WTC11 (cell line): ENCODE results near the gene SPEM3. TPM values are rescaled to one million over a fixed set of nuclear protein-coding genes. Genes with fewer than 3 reads are reported as not detected.
"Not testable (repeated sequence)": the region's sequence is repeated elsewhere in the genome, so short reads cannot be mapped to it uniquely, and the experiment has no call there.

ENCODE experiments used
- ATAC-seq: fragments of 200-7000 bp; cut with Tn5 transposase; 2 replicates; pipeline ENCODE4 v1.10.0; 2021; ENCODE audit warnings: mild to moderate bottlenecking, moderate library complexity
- CTCF ChIA-PET: fragments of 300-600 bp; sonication (Branson Sonifier 250); formaldehyde crosslinking; loops from one replicate; lab custom pipeline; 2021; ENCODE audit warnings: antibody characterized with exemption; lab: Charles Lee
- POLR2A ChIA-PET: fragments of 350-600 bp; sonication (Branson Sonifier 250); formaldehyde crosslinking; loops from one replicate; lab custom pipeline; 2021; ENCODE audit warnings: antibody characterized with exemption; lab: Charles Lee
- DNase-seq: peaks from one replicate; pipeline ENCODE4 v3.0.0; 2021; ENCODE audit warnings: low spot score
- H3K27ac Mint-ChIP-seq: 2 replicates; pipeline ENCODE4 v1.8.0; 2021; ENCODE audit warnings: mixed read lengths
- H3K27me3 Mint-ChIP-seq: 2 replicates; pipeline ENCODE4 v1.8.0; 2021; ENCODE audit warnings: low read depth, mild to moderate bottlenecking, moderate library complexity, mixed read lengths
- H3K36me3 Mint-ChIP-seq: 2 replicates; pipeline ENCODE4 v1.8.0; 2021; ENCODE audit warnings: mixed read lengths
- H3K4me1 Mint-ChIP-seq: 2 replicates; pipeline ENCODE4 v1.8.0; 2022; ENCODE audit warnings: mixed read lengths
- H3K4me3 Mint-ChIP-seq: 2 replicates; pipeline ENCODE4 v1.8.0; 2021; ENCODE audit warnings: mild to moderate bottlenecking, moderate library complexity, mixed read lengths
- H3K9me3 Mint-ChIP-seq: 2 replicates; pipeline ENCODE4 v1.8.0; 2021; ENCODE audit warnings: mixed read lengths
- FOXJ3 ChIP-seq: sonication (generic); formaldehyde crosslinking; IDR thresholded peaks from 2 replicates; pipeline ENCODE4 v1.9.0; 2021; ENCODE audit warnings: missing genetic modification reagents, mild to moderate bottlenecking, borderline replicate concordance
- NR2C2 ChIP-seq: sonication (generic); formaldehyde crosslinking; IDR thresholded peaks from 2 replicates; pipeline ENCODE4 v1.8.0; 2022; ENCODE audit warnings: mild to moderate bottlenecking, missing genetic modification reagents
- SP1 ChIP-seq: sonication (generic); formaldehyde crosslinking; conservative IDR thresholded peaks from 2 replicates; pipeline ENCODE4 v1.8.1; 2022; ENCODE audit warnings: missing genetic modification reagents
- TCF7 ChIP-seq: sonication (generic); formaldehyde crosslinking; IDR thresholded peaks from 2 replicates; pipeline ENCODE4 v1.8.0; 2022; ENCODE audit warnings: mild to moderate bottlenecking, low read depth, missing genetic modification reagents, moderate library complexity
- ZNF423 ChIP-seq: fragments of 250-450 bp; sonication (Bioruptor Pico); IDR thresholded peaks from 2 replicates; pipeline ENCODE4 v2.1.2; 2022; ENCODE audit warnings: mild to moderate bottlenecking, moderate library complexity
- total RNA-seq: library from RNA; stranded (reverse); gene quantifications from 3 replicates; pipeline ENCODE4 v1.2.3, GENCODE V29; 2021
- TF ChIP-seq, protein P1 (sequence below): sonication (generic); formaldehyde crosslinking; IDR thresholded peaks from 2 replicates; pipeline ENCODE4 v1.8.1; 2022; ENCODE audit warnings: low read depth, mild to moderate bottlenecking, moderate library complexity, missing genetic modification reagents, borderline replicate concordance
- TF ChIP-seq, protein P2 (sequence below): sonication (generic); formaldehyde crosslinking; IDR thresholded peaks from 2 replicates; pipeline ENCODE4 v1.8.0; 2023; ENCODE audit warnings: mild to moderate bottlenecking, missing genetic modification reagents
- TF ChIP-seq, protein P3 (sequence below): sonication (generic); formaldehyde crosslinking; IDR thresholded peaks from 2 replicates; pipeline ENCODE4 v1.8.1; 2023; ENCODE audit warnings: mild to moderate bottlenecking, missing genetic modification reagents
- TF ChIP-seq, protein P4 (sequence below): sonication (generic); formaldehyde crosslinking; IDR thresholded peaks from 2 replicates; pipeline ENCODE4 v1.8.1; 2023; ENCODE audit warnings: mild to moderate bottlenecking, missing genetic modification reagents, moderate library complexity
- TF ChIP-seq, protein P5 (sequence below): sonication (generic); formaldehyde crosslinking; IDR thresholded peaks from 2 replicates; pipeline ENCODE4 v1.8.0; 2022; ENCODE audit warnings: mild to moderate bottlenecking, missing genetic modification reagents
- TF ChIP-seq, protein P6 (sequence below): sonication (generic); formaldehyde crosslinking; IDR thresholded peaks from 2 replicates; pipeline ENCODE4 v1.8.0; 2022; ENCODE audit warnings: mild to moderate bottlenecking, missing genetic modification reagents

Gene SPEM3
- total RNA-seq, 1 experiment from 2014 or later: not detected

DNA sequence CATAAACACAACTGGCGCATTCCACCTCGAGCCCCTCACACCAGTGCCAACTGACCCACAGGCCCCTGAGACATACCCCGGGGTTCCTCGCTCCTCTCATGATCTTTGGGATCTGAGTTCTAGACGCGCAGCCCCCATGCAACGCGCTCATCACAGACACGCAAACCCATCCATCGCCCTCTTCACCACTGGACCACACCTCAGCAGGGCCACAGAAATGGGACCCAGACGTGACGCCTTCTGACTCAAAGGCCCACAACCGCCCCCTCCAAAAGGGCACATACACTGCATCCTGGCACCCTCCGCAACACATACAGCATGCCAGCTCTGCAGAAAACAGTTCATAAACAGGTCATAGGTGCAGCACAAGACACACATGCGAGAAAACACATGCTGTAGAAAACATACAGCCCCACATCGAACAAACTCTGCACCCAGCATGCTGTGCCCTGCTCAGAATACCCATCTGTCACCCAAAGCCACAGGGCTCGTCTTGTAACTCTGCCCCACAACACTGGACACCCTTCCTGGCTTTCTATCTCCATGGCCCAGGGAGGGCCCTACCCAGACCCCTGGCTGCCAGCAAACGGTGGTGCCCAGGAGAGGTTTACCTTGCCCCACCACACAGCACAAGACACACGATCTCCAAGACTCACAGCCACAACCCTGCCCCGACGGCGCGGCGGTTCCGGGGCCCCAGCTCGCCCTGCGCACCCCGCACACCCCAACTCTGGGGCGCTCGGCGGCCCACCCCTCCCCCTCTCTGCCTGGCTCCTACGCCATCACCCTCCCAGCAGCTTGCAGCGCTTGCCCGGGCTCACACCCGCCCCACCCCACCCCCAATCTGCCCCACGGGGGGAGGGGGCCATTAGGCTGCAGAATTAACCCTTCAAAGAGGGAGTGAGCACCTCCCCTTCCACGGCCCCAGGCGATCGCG, 49.9 kb downstream of the SPEM3 start:
- no peaks in the 10 kb centered on the region for H3K36me3 Mint-ChIP-seq
- TF ChIP-seq FOXJ3 (CRISPR knock-in tag) (no peak), NR2C2 (no peak)
- TF ChIP-seq, protein P1, sequence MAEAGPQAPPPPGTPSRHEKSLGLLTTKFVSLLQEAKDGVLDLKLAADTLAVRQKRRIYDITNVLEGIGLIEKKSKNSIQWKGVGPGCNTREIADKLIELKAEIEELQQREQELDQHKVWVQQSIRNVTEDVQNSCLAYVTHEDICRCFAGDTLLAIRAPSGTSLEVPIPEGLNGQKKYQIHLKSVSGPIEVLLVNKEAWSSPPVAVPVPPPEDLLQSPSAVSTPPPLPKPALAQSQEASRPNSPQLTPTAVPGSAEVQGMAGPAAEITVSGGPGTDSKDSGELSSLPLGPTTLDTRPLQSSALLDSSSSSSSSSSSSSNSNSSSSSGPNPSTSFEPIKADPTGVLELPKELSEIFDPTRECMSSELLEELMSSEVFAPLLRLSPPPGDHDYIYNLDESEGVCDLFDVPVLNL (CRISPR knock-in tag): 0 out of 2 replicates have a peak, but pooled peaks have one; percentile 4
- TF ChIP-seq, protein P2, sequence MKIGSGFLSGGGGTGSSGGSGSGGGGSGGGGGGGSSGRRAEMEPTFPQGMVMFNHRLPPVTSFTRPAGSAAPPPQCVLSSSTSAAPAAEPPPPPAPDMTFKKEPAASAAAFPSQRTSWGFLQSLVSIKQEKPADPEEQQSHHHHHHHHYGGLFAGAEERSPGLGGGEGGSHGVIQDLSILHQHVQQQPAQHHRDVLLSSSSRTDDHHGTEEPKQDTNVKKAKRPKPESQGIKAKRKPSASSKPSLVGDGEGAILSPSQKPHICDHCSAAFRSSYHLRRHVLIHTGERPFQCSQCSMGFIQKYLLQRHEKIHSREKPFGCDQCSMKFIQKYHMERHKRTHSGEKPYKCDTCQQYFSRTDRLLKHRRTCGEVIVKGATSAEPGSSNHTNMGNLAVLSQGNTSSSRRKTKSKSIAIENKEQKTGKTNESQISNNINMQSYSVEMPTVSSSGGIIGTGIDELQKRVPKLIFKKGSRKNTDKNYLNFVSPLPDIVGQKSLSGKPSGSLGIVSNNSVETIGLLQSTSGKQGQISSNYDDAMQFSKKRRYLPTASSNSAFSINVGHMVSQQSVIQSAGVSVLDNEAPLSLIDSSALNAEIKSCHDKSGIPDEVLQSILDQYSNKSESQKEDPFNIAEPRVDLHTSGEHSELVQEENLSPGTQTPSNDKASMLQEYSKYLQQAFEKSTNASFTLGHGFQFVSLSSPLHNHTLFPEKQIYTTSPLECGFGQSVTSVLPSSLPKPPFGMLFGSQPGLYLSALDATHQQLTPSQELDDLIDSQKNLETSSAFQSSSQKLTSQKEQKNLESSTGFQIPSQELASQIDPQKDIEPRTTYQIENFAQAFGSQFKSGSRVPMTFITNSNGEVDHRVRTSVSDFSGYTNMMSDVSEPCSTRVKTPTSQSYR (CRISPR knock-in tag): peak; percentile 40; the same call in 1 of the 2 replicates
- TF ChIP-seq, protein P3, sequence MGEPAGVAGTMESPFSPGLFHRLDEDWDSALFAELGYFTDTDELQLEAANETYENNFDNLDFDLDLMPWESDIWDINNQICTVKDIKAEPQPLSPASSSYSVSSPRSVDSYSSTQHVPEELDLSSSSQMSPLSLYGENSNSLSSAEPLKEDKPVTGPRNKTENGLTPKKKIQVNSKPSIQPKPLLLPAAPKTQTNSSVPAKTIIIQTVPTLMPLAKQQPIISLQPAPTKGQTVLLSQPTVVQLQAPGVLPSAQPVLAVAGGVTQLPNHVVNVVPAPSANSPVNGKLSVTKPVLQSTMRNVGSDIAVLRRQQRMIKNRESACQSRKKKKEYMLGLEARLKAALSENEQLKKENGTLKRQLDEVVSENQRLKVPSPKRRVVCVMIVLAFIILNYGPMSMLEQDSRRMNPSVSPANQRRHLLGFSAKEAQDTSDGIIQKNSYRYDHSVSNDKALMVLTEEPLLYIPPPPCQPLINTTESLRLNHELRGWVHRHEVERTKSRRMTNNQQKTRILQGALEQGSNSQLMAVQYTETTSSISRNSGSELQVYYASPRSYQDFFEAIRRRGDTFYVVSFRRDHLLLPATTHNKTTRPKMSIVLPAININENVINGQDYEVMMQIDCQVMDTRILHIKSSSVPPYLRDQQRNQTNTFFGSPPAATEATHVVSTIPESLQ (CRISPR knock-in tag): no peak
- no peaks in the 10 kb centered on the region for H3K27me3 Mint-ChIP-seq
- POLR2A ChIA-PET: interaction anchor here (0.6 to 2.6 kb wide), 7 partner anchors 33 to 414 kb away, joined by 3 to 13 read pairs (median 5); partner anchors contain the start of gene CHRNB1
- ATAC-seq: peak; percentile 17
- peaks cover 55% of the 10 kb centered on the region for H3K4me1 Mint-ChIP-seq
- H3K27ac Mint-ChIP-seq: peak overlapping the region; percentile 66
- CTCF ChIA-PET: interaction anchor here (1.0 to 5.3 kb wide), 7 partner anchors 11 to 82 kb away, joined by 3 to 27 read pairs (median 5); partner anchors contain the start of genes FGF11 and TMEM102
- H3K4me3 Mint-ChIP-seq: peak overlapping the region; percentile 80
- DNase-seq: peak; percentile 51
- no peaks in the 10 kb centered on the region for H3K9me3 Mint-ChIP-seq

DNA sequence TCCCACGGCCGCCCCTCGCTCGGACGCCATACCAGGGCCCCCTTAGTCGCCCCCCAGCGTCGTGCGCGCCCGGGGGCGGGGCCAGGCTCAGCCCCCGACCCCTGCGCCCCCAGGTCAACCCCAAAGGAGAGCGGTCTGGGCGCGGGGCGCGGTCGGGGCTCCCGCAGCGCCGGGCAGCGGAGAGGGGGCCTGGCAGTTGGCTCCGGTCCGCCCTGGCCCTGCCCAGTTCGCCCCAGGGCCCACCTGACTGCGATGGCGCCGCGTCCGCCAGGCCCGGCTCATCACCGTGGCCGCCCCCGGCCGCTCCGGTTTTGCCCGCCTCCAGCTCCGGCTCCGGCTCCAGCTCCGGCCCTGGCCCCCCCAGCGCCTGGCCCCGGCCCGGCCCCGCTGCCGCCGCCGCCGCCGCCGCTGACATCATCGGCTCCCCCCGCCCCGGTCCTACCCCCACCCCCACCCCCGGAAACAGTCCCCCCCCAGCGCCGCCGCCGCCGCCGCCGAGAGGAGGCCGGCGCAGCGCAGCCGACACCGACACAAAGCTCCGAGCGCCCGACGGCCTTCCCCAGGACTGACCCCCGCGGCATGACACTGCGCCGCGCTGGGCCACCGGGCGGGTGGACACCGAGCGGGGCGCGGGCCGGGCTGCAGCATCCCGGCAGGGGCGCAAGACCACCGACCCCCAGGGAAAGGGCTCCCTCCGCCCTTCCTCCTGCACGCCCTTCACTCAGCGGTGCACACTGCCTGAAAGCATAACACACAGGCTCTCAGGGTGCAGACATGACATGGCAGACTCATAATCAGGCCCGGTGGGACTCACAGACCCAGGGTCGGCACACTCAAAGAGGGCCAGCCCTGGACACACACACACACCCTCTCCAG, 50.8 kb downstream of the SPEM3 start, which contains the start of gene ZBTB4:
Gene ZBTB4 (minus strand): TSS at position 419 of the 876 bp plus-strand sequence. CDS start 12,830 bp downstream, outside the sequence.
- CTCF ChIA-PET: interaction anchor here (1.0 to 5.3 kb wide), 7 partner anchors 12 to 81 kb away, joined by 3 to 27 read pairs (median 5); partner anchors contain the start of genes FGF11, TMEM102 and TMEM256
- POLR2A ChIA-PET: interaction anchor here (0.5 to 2.6 kb wide), 9 partner anchors 18 to 147 kb away, joined by 3 to 13 read pairs (median 4); partner anchors contain the start of gene CHRNB1
- peak; percentile 5 for ATAC-seq
- Mint-ChIP-seq H3K4me3 (peak within 1 kb of the TSS; percentile 89), H3K4me1 (peaks cover 57% of the 10 kb centered on the region), H3K27ac (peak within 1 kb of the TSS; percentile 83), H3K9me3 (no peaks in the 10 kb centered on the region), H3K36me3 (no peaks in the 10 kb centered on the region), H3K27me3 (no peaks in the 10 kb centered on the region)
- TF ChIP-seq, protein P4, sequence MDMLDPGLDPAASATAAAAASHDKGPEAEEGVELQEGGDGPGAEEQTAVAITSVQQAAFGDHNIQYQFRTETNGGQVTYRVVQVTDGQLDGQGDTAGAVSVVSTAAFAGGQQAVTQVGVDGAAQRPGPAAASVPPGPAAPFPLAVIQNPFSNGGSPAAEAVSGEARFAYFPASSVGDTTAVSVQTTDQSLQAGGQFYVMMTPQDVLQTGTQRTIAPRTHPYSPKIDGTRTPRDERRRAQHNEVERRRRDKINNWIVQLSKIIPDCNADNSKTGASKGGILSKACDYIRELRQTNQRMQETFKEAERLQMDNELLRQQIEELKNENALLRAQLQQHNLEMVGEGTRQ (CRISPR knock-in tag): peak; percentile 32; the same call in 1 of the 2 replicates
- TF ChIP-seq SP1 (CRISPR knock-in tag): 0 out of 2 replicates have a peak, but pooled peaks have one; percentile 35
- no peak for TF ChIP-seq ZNF423 (CRISPR knock-in tag)
- DNase-seq: peak; percentile 56

DNA sequence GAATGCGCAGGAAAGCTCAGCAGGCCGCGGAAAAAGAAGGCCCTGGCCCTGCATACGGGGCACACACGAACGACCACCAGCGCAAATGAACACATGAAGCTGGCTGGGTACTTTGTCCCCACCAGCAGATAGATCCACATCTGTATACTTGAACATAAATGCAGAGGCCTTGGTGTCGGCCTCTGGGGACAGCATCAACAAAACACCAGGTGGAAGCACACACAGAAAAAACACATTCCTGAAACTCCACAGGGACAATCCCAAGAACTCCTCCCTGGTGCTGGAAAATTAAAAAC, 51.4 kb downstream of the SPEM3 start:
- Mint-ChIP-seq H3K9me3 (no peaks in the 10 kb centered on the region), H3K36me3 (no peaks in the 10 kb centered on the region)

DNA sequence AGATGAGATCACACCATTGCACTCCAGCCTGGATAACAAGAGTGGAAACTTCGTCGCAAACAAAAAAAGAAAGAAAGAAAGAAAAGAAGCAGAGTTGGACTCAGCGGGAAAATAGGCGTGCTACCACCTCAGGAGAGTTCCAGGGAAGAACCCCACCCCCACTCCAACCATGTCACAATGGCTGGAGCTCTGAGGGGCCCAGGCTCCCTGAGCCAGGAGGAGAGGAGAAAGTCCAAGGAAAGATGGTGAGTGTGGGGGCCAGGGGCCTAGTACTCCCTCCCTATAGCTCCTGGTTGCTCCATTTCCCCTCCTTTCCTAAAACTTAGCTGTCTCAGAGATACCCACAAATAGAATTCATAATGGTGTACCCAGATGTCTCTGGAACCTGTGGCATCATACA, 52.6 kb downstream of the SPEM3 start, which contains the start of gene SLC35G6:
Gene SLC35G6 (plus strand): TSS at position 172 of the 400 bp plus-strand sequence. CDS start 71 bp downstream, at position 243.
- CTCF ChIA-PET: interaction anchor here (1.1 to 1.4 kb wide), 3 partner anchors 44 to 108 kb away, joined by 4 to 6 read pairs (median 4); partner anchors contain the start of gene SOX15
- Mint-ChIP-seq H3K4me3 (peak within 1 kb of the TSS; percentile 89), H3K4me1 (peaks cover 67% of the 10 kb centered on the region), H3K27ac (peak within 1 kb of the TSS; percentile 83)
- H3K27me3 Mint-ChIP-seq, DNase-seq, H3K36me3 Mint-ChIP-seq, H3K9me3 Mint-ChIP-seq, ATAC-seq: not testable (repeated sequence)
- POLR2A ChIA-PET: interaction anchor here (0.7 to 1.0 kb wide), 3 partner anchors 20 to 93 kb away, joined by 3 read pairs; no protein-coding TSS in a partner anchor

More for the DNA sequence above, 51.4 kb downstream of the SPEM3 start:
- ChIA-PET CTCF (interaction anchor here (1.2 to 5.3 kb wide), 6 partner anchors 34 to 80 kb away, joined by 3 to 27 read pairs (median 10); partner anchors contain the start of genes FGF11, TMEM102 and TMEM256), POLR2A (interaction anchor here (0.5 to 2.6 kb wide), 6 partner anchors 18 to 43 kb away, joined by 3 to 13 read pairs (median 4); partner anchors contain the start of gene CHRNB1)
- Mint-ChIP-seq H3K4me3 (peak overlapping the region; percentile 89), H3K27me3 (no peaks in the 10 kb centered on the region), H3K4me1 (peaks cover 58% of the 10 kb centered on the region), H3K27ac (peak overlapping the region; percentile 83)
- no peak for ATAC-seq
- no peak for DNase-seq
- TF ChIP-seq, protein P5, sequence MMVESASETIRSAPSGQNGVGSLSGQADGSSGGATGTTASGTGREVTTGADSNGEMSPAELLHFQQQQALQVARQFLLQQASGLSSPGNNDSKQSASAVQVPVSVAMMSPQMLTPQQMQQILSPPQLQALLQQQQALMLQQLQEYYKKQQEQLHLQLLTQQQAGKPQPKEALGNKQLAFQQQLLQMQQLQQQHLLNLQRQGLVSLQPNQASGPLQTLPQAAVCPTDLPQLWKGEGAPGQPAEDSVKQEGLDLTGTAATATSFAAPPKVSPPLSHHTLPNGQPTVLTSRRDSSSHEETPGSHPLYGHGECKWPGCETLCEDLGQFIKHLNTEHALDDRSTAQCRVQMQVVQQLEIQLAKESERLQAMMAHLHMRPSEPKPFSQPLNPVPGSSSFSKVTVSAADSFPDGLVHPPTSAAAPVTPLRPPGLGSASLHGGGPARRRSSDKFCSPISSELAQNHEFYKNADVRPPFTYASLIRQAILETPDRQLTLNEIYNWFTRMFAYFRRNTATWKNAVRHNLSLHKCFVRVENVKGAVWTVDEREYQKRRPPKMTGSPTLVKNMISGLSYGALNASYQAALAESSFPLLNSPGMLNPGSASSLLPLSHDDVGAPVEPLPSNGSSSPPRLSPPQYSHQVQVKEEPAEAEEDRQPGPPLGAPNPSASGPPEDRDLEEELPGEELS: 0 out of 2 replicates have a peak, but pooled peaks have one; percentile 22
- TF ChIP-seq TCF7: no peak
- TF ChIP-seq, protein P6, sequence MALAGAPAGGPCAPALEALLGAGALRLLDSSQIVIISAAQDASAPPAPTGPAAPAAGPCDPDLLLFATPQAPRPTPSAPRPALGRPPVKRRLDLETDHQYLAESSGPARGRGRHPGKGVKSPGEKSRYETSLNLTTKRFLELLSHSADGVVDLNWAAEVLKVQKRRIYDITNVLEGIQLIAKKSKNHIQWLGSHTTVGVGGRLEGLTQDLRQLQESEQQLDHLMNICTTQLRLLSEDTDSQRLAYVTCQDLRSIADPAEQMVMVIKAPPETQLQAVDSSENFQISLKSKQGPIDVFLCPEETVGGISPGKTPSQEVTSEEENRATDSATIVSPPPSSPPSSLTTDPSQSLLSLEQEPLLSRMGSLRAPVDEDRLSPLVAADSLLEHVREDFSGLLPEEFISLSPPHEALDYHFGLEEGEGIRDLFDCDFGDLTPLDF (CRISPR knock-in tag): no peak
